C4-2B (cell line): Measurements from ENCODE around the gene IL12RB1.

ENCODE experiments used
- ZFX ChIP-seq: fragments of 450-650 bp; IDR thresholded peaks from 2 replicates; pipeline ENCODE4 v1.6.1; 2017
- TF ChIP-seq, protein P1 (sequence below): fragments of 450-650 bp; conservative IDR thresholded peaks from 2 replicates; pipeline ENCODE4 v1.5.1; 2017; ENCODE audit warnings: mild to moderate bottlenecking

DNA sequence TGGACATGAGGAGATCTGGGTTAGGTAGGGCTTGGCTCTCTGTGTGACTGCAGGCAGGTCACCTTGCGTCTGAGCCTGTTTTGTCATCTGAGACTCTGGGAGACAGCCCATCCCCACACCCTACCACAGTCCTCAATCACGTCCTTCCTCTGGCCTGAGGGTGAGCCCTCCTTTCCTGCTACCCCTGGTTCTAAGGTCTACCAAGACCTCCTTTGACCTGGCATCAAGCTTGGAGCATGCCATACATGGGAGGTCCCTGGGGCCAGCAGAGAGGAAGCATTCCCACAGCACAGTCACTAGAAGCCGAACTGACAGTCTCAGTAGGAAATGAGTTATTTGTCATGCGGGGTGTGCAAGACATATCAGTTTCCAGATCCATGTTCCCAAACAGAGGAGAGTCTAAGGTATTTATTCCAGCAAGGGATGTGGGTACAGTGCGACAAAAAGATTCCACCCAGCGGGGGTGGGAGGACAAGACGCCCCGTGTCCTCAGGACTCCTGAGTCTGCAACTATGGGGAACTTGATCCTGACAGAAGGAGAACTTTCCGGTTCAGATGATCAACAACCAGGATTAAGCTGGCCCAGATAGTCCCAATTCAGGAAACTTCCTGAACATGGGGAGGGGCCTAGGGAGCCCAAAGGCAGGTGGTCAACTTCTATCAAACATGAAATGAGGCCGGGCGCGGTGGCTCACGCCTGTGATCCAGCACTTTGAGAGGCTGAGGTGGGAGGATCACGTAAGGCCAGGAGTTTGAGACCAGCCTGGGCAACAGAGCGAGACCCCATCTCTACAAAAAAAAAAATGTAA, 69.3 kb downstream of the IL12RB1 start:
- TF ChIP-seq, protein P1, sequence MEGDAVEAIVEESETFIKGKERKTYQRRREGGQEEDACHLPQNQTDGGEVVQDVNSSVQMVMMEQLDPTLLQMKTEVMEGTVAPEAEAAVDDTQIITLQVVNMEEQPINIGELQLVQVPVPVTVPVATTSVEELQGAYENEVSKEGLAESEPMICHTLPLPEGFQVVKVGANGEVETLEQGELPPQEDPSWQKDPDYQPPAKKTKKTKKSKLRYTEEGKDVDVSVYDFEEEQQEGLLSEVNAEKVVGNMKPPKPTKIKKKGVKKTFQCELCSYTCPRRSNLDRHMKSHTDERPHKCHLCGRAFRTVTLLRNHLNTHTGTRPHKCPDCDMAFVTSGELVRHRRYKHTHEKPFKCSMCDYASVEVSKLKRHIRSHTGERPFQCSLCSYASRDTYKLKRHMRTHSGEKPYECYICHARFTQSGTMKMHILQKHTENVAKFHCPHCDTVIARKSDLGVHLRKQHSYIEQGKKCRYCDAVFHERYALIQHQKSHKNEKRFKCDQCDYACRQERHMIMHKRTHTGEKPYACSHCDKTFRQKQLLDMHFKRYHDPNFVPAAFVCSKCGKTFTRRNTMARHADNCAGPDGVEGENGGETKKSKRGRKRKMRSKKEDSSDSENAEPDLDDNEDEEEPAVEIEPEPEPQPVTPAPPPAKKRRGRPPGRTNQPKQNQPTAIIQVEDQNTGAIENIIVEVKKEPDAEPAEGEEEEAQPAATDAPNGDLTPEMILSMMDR = no peak
- no peak for TF ChIP-seq ZFX
